H1 (cell line): ENCODE data around the gene SMIM24. TPM values are rescaled to one million over a fixed set of nuclear protein-coding genes. Genes with fewer than 3 reads are reported as not detected.

Experiments used
- GTF2F1 ChIP-seq: IDR thresholded peaks from 2 replicates; pipeline ENCODE4 v1.6.1; 2012; ENCODE audit warnings: low read depth, low read length, improper control_type of control experiment, borderline replicate concordance
- RNF2 ChIP-seq: fragments of 200-900, 300-1000 bp; sonication (generic); IDR thresholded peaks from 2 replicates; pipeline ENCODE4 v1.7.1; 2016; ENCODE audit warnings: borderline replicate concordance, low read depth, mild to moderate bottlenecking, antibody characterized with exemption, low read length; ENCODE audit not compliant: poor library complexity, severe bottlenecking; ENCODE audit errors: missing control alignments
- SRF ChIP-seq: IDR thresholded peaks from 2 replicates; pipeline ENCODE4 v1.6.1; 2011; ENCODE audit warnings: mild to moderate bottlenecking, low read depth, low read length, moderate library complexity
- TEAD4 ChIP-seq: IDR thresholded peaks from 2 replicates; pipeline ENCODE4 v1.6.1; 2012; ENCODE audit warnings: low read depth, low read length, inconsistent platforms, mixed read lengths
- polyA plus RNA-seq, 7 experiments: library from polyadenylated mRNA; depleted of rRNA in 3 of 7; stranded (reverse) in 5 of 7; unstranded in 2 of 7; fragments of >200 nt in 5 of 7; fragments of 200-250 nt in 2 of 7; gene quantifications; 1 replicate in 5 of 7; 2 replicates in 1 of 7; 4 replicates in 1 of 7; pipeline versions ENCODE4 v1.2.1 to v1.2.3, GENCODE V29; 2011 to 2013; ENCODE audit warnings: missing spikeins in 2 of 7, mixed read lengths in 2 of 7
- total RNA-seq: library from RNA; stranded (reverse); fragmentation: NEBNext Ultra II Directional; extraction: Animal tissue kit (Norgen Biotek cat#: 25700); gene quantifications from 2 replicates; pipeline ENCODE4 v1.2.1, GENCODE V29; 2021

SMIM24 gene
- total and polyA plus RNA-seq, 2 of the 8 experiments (the other 6 are each of a cell fraction or from before 2014, with no cell fraction given), result 3.8 to 4.5 TPM

DNA sequence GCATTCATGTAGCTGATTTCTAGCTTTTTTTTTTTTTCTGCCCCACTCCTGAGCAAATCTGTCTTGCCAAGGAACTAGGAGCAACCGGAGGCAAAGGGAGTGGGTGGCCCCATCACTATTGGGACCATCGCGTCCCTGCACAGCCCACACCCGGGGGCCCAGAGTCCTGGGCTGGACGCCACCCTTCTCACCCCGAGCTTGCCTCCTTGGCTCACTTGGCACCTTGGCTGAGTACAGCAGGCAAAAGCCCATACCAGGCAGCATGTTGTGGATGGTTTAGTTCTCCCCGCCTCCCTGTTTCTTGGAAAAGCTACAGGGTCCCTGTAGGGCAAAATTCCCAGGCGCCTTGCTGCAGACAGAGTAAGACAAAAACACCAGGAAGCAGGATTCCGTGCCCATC lies 13.7 kb downstream of the SMIM24 start (continued):
- TF ChIP-seq RNF2, result no peak
- TF ChIP-seq GTF2F1, result no peak
- no peak for TF ChIP-seq SRF
- no peak for TF ChIP-seq TEAD4
